Endothelial cell of umbilical vein (primary cell): Measurements from ENCODE around the gene TMEM138. TPM values are rescaled to one million over a fixed set of nuclear protein-coding genes. Genes with fewer than 3 reads are reported as not detected.

Experiments
- BruUV-seq: library from RNA; stranded (reverse); fragments of 400-500 nt; replicated peaks from 2 replicates; lab custom pipeline; 2021; lab: Mats Ljungman, UMichigan
- CTCF ChIA-PET: fragments of 300-600, 350-600 bp; sonication (Branson Sonifier 250); formaldehyde crosslinking; loops from one replicate; lab custom pipeline; 2021; ENCODE audit warnings: antibody characterized with exemption, inconsistent platforms; lab: Charles Lee
- POLR2A ChIA-PET: fragments of 300-600, 350-600 bp; sonication (Branson Sonifier 250); formaldehyde crosslinking; loops from one replicate; lab custom pipeline; 2021; ENCODE audit warnings: antibody characterized with exemption, inconsistent platforms; lab: Charles Lee
- DNase-seq: peaks from one replicate; pipeline ENCODE4 v3.0.0-alpha.2; 2011; ENCODE audit warnings: low read depth, low spot score
- FAIRE-seq: peaks from 2 replicates; lab custom pipeline; 2011; peaks lifted over from hg19 to GRCh38; lab: Jason Lieb, UNC
- H2AFZ ChIP-seq: 2 replicates; pipeline ENCODE4 v1.6.0; 2012; ENCODE audit warnings: low read depth, low read length, control low read depth, inconsistent platforms
- H3K27ac ChIP-seq: 2 replicates; pipeline ENCODE4 v1.5.1; 2011; ENCODE audit warnings: low read depth, mild to moderate bottlenecking, control low read depth, low read length, moderate library complexity; ENCODE audit not compliant: insufficient read depth
- H3K27me3 ChIP-seq, 2 experiments: 2 replicates each; pipeline versions ENCODE4 v1.6.0 to v1.6.1; 2011; ENCODE audit warnings: low read length in 2 of 2, mixed read lengths in 1 of 2; ENCODE audit not compliant: control insufficient read depth in 2 of 2, insufficient read depth in 2 of 2
- H3K36me3 ChIP-seq, 2 experiments: 2 replicates in 1 of 2; 3 replicates in 1 of 2; pipeline ENCODE4 v1.5.1; 2011; ENCODE audit warnings: low read length in 2 of 2, mild to moderate bottlenecking in 1 of 2, moderate library complexity in 1 of 2; ENCODE audit not compliant: control insufficient read depth in 2 of 2, insufficient read depth in 2 of 2; ENCODE audit errors: extremely low read depth in 1 of 2
- H3K4me1 ChIP-seq: 3 replicates; pipeline ENCODE4 v1.5.1; 2011; ENCODE audit warnings: mild to moderate bottlenecking, low read length; ENCODE audit not compliant: control insufficient read depth, insufficient read depth; ENCODE audit errors: extremely low read depth
- H3K4me2 ChIP-seq: 2 replicates; pipeline ENCODE4 v1.6.1; 2011; ENCODE audit warnings: low read length, control low read depth, mixed read lengths; ENCODE audit not compliant: insufficient read depth
- H3K4me3 ChIP-seq, 3 experiments: fragments of 200-600 bp in 1 of 3; sonication (generic), shearing (Covaris generic) in 1 of 3; replicated peaks in 1 of 3; 2 replicates each; pipeline ENCODE4 v1.5.1; 2011 to 2016; ENCODE audit warnings: control low read depth in 3 of 3, low read length in 3 of 3, mild to moderate bottlenecking in 2 of 3, inconsistent platforms in 1 of 3, low read depth in 1 of 3, moderate library complexity in 1 of 3; ENCODE audit not compliant: insufficient read depth in 1 of 3
- H3K79me2 ChIP-seq: 2 replicates; pipeline ENCODE4 v1.6.0; 2012; ENCODE audit warnings: low read length, inconsistent platforms; ENCODE audit not compliant: control insufficient read depth, insufficient read depth
- H3K9ac ChIP-seq: replicated peaks from 2 replicates; pipeline ENCODE3; 2011; ENCODE audit warnings: low read length, control low read depth; ENCODE audit not compliant: insufficient read depth; ENCODE audit errors: extremely low read depth
- H3K9me1 ChIP-seq: replicated peaks from 3 replicates; pipeline ENCODE4 v1.6.0; 2011; ENCODE audit warnings: mild to moderate bottlenecking, low read length; ENCODE audit not compliant: control insufficient read depth, insufficient read depth; ENCODE audit errors: extremely low read depth
- H3K9me3 ChIP-seq: replicated peaks from 2 replicates; pipeline ENCODE4 v1.5.1; 2012; ENCODE audit warnings: low read length, inconsistent platforms; ENCODE audit not compliant: control insufficient read depth, insufficient read depth
- H4K20me1 ChIP-seq: replicated peaks from 2 replicates; pipeline ENCODE3; 2011; ENCODE audit warnings: mild to moderate bottlenecking, low read length; ENCODE audit not compliant: control insufficient read depth, insufficient read depth; ENCODE audit errors: extremely low read depth
- EZH2 ChIP-seq: IDR thresholded peaks from 2 replicates; pipeline ENCODE4 v1.6.1; 2012; ENCODE audit warnings: borderline replicate concordance, low read depth, mild to moderate bottlenecking, moderate library complexity, low read length, inconsistent platforms; ENCODE audit not compliant: severe bottlenecking
- FOS ChIP-seq: IDR thresholded peaks from 2 replicates; pipeline ENCODE4 v1.6.1; 2011; ENCODE audit warnings: mild to moderate bottlenecking, low read length, moderate library complexity, borderline replicate concordance; ENCODE audit not compliant: insufficient read depth
- GATA2 ChIP-seq: IDR thresholded peaks from 2 replicates; pipeline ENCODE4 v1.7.0; 2011; ENCODE audit warnings: low read depth, mild to moderate bottlenecking, moderate library complexity, mixed read lengths, low read length; ENCODE audit not compliant: insufficient read length, insufficient read depth
- JUN ChIP-seq: IDR thresholded peaks from 2 replicates; pipeline ENCODE4 v1.6.1; 2011; ENCODE audit warnings: borderline replicate concordance, low read depth; ENCODE audit not compliant: insufficient read length, insufficient read depth
- MYC ChIP-seq: IDR thresholded peaks from one replicate; pipeline ENCODE4 v1.6.1; 2011; ENCODE audit warnings: mild to moderate bottlenecking, low read depth, low read length
- POLR2A ChIP-seq: IDR thresholded peaks from 2 replicates; pipeline ENCODE4 v1.6.1; 2012; ENCODE audit warnings: low read depth, mild to moderate bottlenecking, control low read depth, low read length
- POLR2AphosphoS5 ChIP-seq: IDR thresholded peaks from 2 replicates; pipeline ENCODE4 v1.6.1; 2012; ENCODE audit warnings: low read depth, mild to moderate bottlenecking, control low read depth, low read length, moderate library complexity; ENCODE audit not compliant: insufficient read depth
- dilution Hi-C: fragments of 300-500 bp; cut with MboI; formaldehyde crosslinking; loops from one replicate; pipeline ENCODE4 v1.15.0; 2019; ENCODE audit warnings: low sequenced_read_pairs; ENCODE audit not compliant: extremely low pct_ligation_motif_present
- intact Hi-C: fragments of 100-400 bp; cut with micrococcal nuclease; formaldehyde crosslinking; loops from one replicate; pipeline ENCODE4 v1.10.0; 2022
- polyA plus RNA-seq, 4 experiments: library from polyadenylated mRNA; depleted of rRNA in 3 of 4; stranded (reverse) in 3 of 4; unstranded in 1 of 4; fragments of >200 nt; gene quantifications; 2 replicates each; pipeline versions ENCODE4 v1.2.1 to v1.2.3, GENCODE V29; 2011 to 2012; ENCODE audit warnings: missing spikeins in 1 of 4
- total RNA-seq: library from RNA; stranded (reverse); gene quantifications from 2 replicates; pipeline ENCODE4 v1.2.3, GENCODE V29; 2021
- TF ChIP-seq, protein P1 (sequence below), 2 donors: IDR thresholded peaks; 1 replicate in 1 of 2; 2 replicates in 1 of 2; pipeline ENCODE4 v1.5.1; 2011; ENCODE audit warnings: low read length in 2 of 2, mild to moderate bottlenecking in 2 of 2, moderate library complexity in 2 of 2, control low read depth in 1 of 2, inconsistent platforms in 1 of 2, low read depth in 1 of 2; ENCODE audit not compliant: insufficient read depth in 1 of 2; ENCODE audit errors: extremely low read depth in 1 of 2
- TF ChIP-seq, protein P2 (sequence below): IDR thresholded peaks from 2 replicates; pipeline ENCODE4 v1.6.1; 2011; ENCODE audit not compliant: insufficient read depth, insufficient read length

TMEM138 gene
- total and polyA plus RNA-seq, 2 donors (not counting 3 experiments of a cell fraction or from before 2014, with no cell fraction given), result 37.9 to 60.0 TPM

DNA sequence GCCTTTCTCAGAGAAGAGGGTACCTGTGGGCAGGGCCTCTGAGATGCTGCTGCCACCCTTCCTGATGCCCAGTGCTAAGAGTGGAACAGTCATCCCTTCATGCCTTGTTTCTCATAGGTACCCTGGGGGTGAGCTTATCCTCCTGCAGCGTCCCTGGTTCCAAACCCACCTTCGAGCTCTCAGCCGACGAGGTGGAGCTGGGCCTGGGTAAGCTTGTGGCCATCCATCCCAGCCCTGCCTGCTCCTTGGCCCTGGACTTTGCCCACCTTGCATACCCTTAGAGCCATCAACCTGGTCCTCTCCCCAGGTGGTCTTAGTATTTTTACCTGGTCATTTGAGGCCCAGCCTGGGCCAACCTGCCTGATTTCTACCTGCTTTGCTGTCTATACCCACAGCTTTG is 20.5 kb upstream of the TMEM138 start:
- H2AFZ ChIP-seq, result no peak overlapping the region
- H3K27me3 ChIP-seq, result no peaks in the 10 kb centered on the region
- DNase-seq (no peak), FAIRE-seq (no peak)
- H3K27ac ChIP-seq, result no peak overlapping the region
- H3K9ac ChIP-seq, result no peak overlapping the region
- dilution Hi-C loops, result no loop called here
- H3K79me2 ChIP-seq, result no peaks in the 10 kb centered on the region
- H3K36me3 ChIP-seq, result peaks cover 0 to 2% of the 10 kb centered on the region in 2 experiments
- ChIA-PET POLR2A (interaction anchor here (1.2 kb wide), 1 partner anchor 20 kb away, joined by 3 read pairs; the partner anchor contains the start of genes CYB561A3 and TMEM138), CTCF (interaction anchor here (1.0 to 2.4 kb wide), 2 partner anchors 44 to 93 kb away, joined by 3 to 12 read pairs; no protein-coding TSS in a partner anchor)
- H3K9me3 ChIP-seq, result no peaks in the 10 kb centered on the region
- H3K4me3 ChIP-seq, result no peak overlapping the region
- H4K20me1 ChIP-seq, result no peaks in the 10 kb centered on the region
- H3K4me2 ChIP-seq, result no peak overlapping the region
- TF ChIP-seq FOS (no peak), GATA2 (no peak), JUN (no peak), EZH2 (no peak), MYC (no peak), POLR2AphosphoS5 (no peak), POLR2A (no peak)
- TF ChIP-seq, protein P1, sequence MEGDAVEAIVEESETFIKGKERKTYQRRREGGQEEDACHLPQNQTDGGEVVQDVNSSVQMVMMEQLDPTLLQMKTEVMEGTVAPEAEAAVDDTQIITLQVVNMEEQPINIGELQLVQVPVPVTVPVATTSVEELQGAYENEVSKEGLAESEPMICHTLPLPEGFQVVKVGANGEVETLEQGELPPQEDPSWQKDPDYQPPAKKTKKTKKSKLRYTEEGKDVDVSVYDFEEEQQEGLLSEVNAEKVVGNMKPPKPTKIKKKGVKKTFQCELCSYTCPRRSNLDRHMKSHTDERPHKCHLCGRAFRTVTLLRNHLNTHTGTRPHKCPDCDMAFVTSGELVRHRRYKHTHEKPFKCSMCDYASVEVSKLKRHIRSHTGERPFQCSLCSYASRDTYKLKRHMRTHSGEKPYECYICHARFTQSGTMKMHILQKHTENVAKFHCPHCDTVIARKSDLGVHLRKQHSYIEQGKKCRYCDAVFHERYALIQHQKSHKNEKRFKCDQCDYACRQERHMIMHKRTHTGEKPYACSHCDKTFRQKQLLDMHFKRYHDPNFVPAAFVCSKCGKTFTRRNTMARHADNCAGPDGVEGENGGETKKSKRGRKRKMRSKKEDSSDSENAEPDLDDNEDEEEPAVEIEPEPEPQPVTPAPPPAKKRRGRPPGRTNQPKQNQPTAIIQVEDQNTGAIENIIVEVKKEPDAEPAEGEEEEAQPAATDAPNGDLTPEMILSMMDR (IDR thresholded peaks at IDR 0.05; ENCODE audit: extremely low read depth in 1 of 2, insufficient read depth in 1 of 2, low read depth in 1 of 2, low read length in 2 of 2), result no peak
- TF ChIP-seq, protein P2, sequence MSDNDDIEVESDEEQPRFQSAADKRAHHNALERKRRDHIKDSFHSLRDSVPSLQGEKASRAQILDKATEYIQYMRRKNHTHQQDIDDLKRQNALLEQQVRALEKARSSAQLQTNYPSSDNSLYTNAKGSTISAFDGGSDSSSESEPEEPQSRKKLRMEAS, result no peak
- no peaks in the 10 kb centered on the region for H3K4me1 ChIP-seq
- intact Hi-C loops, result no loop called here
- BruUV-seq, result no TSS peak
- H3K9me1 ChIP-seq, result no peaks in the 10 kb centered on the region
